Suprapubic skin (tissue), 4 donors: Measurements from ENCODE around the gene CCDC57. TPM values are rescaled to one million over a fixed set of nuclear protein-coding genes. Genes with fewer than 3 reads are reported as not detected.

Experiments
- DNase-seq, 2 donors: peaks; one replicate each; pipeline ENCODE4 v3.0.0-alpha.2; 2019; ENCODE audit warnings: low spot score in 2 of 2
- H3K27ac ChIP-seq: fragments of 200-600 bp; sonication (generic); one replicate; pipeline ENCODE4 v1.5.1; 2019
- H3K27me3 ChIP-seq: fragments of 200-600 bp; sonication (generic); one replicate; pipeline ENCODE4 v1.5.1; 2019
- H3K36me3 ChIP-seq: fragments of 200-600 bp; sonication (generic); one replicate; pipeline ENCODE4 v1.5.1; 2019
- H3K4me1 ChIP-seq: fragments of 200-600 bp; sonication (generic); one replicate; pipeline ENCODE4 v1.5.1; 2019
- H3K4me3 ChIP-seq: fragments of 200-600 bp; sonication (generic); one replicate; pipeline ENCODE4 v1.5.1; 2019; ENCODE audit warnings: mild to moderate bottlenecking
- H3K9me3 ChIP-seq: fragments of 200-600 bp; sonication (generic); one replicate; pipeline ENCODE4 v1.5.1; 2019
- EP300 ChIP-seq: sonication (generic); formaldehyde crosslinking; IDR thresholded peaks from one replicate; pipeline ENCODE4 v1.6.1; 2017; ENCODE audit warnings: antibody characterized with exemption
- POLR2A ChIP-seq, 2 donors: fragments of 450-650 bp; IDR thresholded peaks; one replicate each; pipeline ENCODE4 v1.6.1; 2017; ENCODE audit warnings: antibody characterized with exemption in 2 of 2, mild to moderate bottlenecking in 2 of 2, moderate library complexity in 2 of 2
- POLR2AphosphoS5 ChIP-seq, 3 donors: sonication (generic); formaldehyde crosslinking; IDR thresholded peaks; one replicate each; pipeline ENCODE4 v1.6.1; 2017; ENCODE audit warnings: antibody characterized with exemption in 3 of 3
- WGBS: methylation state at CpG from one replicate; pipeline ENCODE4 v1.1.5; 2018; 5-methylcytosine and 5-hydroxymethylcytosine counted together
- total RNA-seq, 4 donors: library from RNA; depleted of rRNA; stranded (reverse); fragments of >200 nt; gene quantifications; one replicate each; pipeline ENCODE4 v1.1.0, GENCODE V29; 2016
- TF ChIP-seq, protein P1 (sequence below), 2 donors: fragments of 200-600 bp in 1 of 2; fragments of 450-650 bp in 1 of 2; sonication (generic) in 1 of 2; IDR thresholded peaks; one replicate each; pipeline ENCODE4 v1.5.1; 2016 to 2019; ENCODE audit warnings: antibody characterized with exemption in 2 of 2, mild to moderate bottlenecking in 1 of 2, moderate library complexity in 1 of 2

Gene CCDC57
- total RNA-seq, 4 donors from 2014 or later = 16.1 to 29.8 (median 20.3) TPM

DNA sequence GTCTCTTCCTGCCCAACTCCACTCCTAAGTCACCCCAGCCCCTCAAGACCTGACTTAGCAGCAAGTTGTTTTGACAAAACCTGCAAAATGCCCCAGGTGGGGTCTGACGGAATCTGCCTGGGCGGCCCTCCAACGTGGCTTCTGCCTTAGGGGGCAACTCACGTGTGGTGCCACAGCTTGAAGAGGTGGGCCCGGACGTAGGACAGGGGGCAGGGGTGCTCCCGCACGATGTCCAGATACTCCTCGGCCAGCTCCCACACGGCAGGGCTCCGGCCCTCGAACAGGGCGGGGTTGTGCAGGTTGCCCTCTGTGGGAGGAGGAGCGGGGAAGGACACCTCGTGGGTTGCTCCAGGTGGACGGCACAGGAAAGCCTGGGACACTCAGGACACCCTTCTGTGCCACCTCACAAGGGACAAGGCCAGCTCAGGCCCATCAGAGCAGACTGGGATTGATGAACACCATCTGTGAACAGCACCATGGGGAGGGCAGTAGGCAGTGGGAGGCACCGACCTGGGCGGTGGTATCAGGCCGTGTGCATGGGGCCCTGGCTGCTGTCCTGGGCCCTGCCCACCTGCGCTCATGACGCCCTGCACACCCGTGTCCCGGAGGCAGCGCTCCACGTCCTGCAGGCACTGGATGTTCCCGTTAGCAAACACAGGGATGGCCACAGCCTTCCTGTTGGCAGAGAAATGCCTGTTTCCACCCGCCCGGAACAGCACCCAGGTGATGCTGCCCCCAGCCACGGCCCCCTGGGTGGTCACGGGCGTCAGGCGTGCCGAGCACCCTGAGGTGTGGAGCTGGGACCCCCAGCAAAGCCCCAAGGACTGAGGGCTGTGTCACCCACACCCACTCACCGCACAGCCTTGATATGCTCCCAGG, 151.4 kb downstream of the CCDC57 start:
- Histone ChIP-seq H3K9me3 (no peaks in the 10 kb centered on the region), H3K27ac (no peak overlapping the region), H3K27me3 (no peaks in the 10 kb centered on the region), H3K36me3 (peaks cover 76% of the 10 kb centered on the region), H3K4me1 (peaks cover 34% of the 10 kb centered on the region), H3K4me3 (no peak overlapping the region)
- no peak for TF ChIP-seq EP300
- no peak for TF ChIP-seq POLR2AphosphoS5 (IDR thresholded peaks at IDR 0.05)
- TF ChIP-seq POLR2A (IDR thresholded peaks at IDR 0.05) = no peak
- TF ChIP-seq, protein P1, sequence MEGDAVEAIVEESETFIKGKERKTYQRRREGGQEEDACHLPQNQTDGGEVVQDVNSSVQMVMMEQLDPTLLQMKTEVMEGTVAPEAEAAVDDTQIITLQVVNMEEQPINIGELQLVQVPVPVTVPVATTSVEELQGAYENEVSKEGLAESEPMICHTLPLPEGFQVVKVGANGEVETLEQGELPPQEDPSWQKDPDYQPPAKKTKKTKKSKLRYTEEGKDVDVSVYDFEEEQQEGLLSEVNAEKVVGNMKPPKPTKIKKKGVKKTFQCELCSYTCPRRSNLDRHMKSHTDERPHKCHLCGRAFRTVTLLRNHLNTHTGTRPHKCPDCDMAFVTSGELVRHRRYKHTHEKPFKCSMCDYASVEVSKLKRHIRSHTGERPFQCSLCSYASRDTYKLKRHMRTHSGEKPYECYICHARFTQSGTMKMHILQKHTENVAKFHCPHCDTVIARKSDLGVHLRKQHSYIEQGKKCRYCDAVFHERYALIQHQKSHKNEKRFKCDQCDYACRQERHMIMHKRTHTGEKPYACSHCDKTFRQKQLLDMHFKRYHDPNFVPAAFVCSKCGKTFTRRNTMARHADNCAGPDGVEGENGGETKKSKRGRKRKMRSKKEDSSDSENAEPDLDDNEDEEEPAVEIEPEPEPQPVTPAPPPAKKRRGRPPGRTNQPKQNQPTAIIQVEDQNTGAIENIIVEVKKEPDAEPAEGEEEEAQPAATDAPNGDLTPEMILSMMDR (IDR thresholded peaks at IDR 0.05) = no peak
- WGBS = 91% methylated on average over 13 of the region's 34 CpGs
- no peak for DNase-seq

DNA sequence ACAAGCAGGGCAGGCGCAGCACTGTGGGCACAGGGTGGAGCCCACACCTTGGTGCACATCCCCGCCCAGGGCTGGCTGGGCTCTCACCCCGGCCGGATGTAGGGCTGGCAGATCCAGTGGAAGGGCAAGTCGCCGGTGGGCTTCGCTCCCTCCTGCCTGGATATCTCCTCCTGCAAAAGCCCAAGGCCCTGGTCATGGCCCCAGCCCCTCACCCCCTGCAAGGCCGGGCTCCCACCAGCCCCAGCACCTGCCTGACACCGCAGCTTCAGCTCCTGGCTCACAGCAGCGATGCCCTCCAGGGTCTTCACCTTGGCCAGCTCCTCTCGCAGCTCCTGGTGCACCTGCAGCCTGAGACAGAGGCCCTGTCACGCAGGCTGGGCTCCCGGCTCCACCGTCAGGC, 152.0 kb downstream of the CCDC57 start:
- 78% methylated on average over 6 of the region's 14 CpGs for WGBS
- H3K9me3 ChIP-seq = no peaks in the 10 kb centered on the region
- H3K27me3 ChIP-seq = no peaks in the 10 kb centered on the region
- DNase-seq = no peak
- TF ChIP-seq POLR2A (IDR thresholded peaks at IDR 0.05) = no peak
- no peak for TF ChIP-seq EP300
- TF ChIP-seq POLR2AphosphoS5 (IDR thresholded peaks at IDR 0.05) = no peak
- TF ChIP-seq, protein P1 (IDR thresholded peaks at IDR 0.05) = no peak
- H3K4me3 ChIP-seq = no peak overlapping the region
- peaks cover 83% of the 10 kb centered on the region for H3K36me3 ChIP-seq
- no peak overlapping the region for H3K27ac ChIP-seq
- peaks cover 29% of the 10 kb centered on the region for H3K4me1 ChIP-seq

DNA sequence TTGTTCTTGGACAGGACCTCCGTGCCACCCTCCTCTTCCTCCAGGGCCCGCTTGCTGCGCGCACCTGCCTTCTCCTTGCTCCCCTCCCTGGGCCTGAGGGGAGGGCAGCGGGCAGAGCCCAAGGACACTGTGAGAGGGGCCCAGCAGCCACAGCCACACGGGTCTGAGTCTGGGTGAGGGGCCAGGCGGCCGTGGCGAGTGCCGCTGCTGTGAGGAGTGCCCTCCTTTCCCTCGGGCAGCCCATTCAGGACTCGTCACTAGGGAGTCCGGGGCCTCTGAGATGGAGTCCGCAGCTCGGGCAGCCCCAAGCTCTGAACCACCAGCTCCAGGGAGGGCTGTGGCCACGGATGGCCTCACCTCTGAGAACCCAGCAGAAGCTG, 152.7 kb downstream of the CCDC57 start:
- H3K4me1 ChIP-seq = peaks cover 29% of the 10 kb centered on the region
- peaks cover 89% of the 10 kb centered on the region for H3K36me3 ChIP-seq
- TF ChIP-seq EP300 = no peak
- TF ChIP-seq POLR2A (IDR thresholded peaks at IDR 0.05) = no peak
- no peak for TF ChIP-seq POLR2AphosphoS5 (IDR thresholded peaks at IDR 0.05)
- TF ChIP-seq, protein P1 (IDR thresholded peaks at IDR 0.05) = no peak
- H3K27me3 ChIP-seq = no peaks in the 10 kb centered on the region
- no peak overlapping the region for H3K27ac ChIP-seq
- H3K4me3 ChIP-seq = no peak overlapping the region
- WGBS = 97% methylated on average over 6 of the region's 16 CpGs
- H3K9me3 ChIP-seq = no peaks in the 10 kb centered on the region
- no peak for DNase-seq

DNA sequence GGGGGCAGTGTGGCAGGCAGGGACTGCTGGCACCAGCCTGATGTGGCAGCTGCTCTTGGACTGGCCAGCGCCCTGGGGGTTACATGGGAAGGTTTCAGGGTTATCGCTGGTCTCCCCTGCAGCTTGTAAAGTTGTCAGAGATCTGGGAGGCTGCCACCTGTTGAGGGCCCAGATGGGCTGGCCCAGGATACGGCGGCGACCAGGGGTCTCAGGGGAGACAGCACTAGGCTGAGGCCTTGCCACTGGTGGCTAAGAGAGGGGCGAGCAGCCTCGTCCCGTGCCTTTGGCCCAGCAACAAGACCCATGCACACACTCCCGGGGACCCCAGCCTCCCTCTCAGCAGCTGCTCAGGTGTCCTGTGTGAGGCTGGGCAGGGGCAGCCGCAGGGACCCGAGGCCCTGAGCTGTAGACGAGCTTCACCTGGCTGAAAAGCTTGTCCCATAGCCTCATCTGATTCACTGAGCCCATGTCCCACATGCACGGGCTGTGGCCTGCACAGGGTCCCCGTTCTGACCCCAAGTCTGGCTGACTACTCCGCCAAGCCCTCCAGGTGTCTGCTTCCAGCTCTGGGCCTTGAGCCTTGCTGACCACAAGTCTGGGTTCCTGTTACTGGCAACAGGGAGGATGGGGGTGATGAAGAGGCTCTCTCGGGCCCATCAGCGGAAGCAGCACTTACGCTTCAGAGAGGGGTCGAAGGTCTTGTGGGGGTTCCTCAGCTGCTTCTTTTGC, 153.2 kb downstream of the CCDC57 start:
- TF ChIP-seq POLR2AphosphoS5 (IDR thresholded peaks at IDR 0.05) (no peak), EP300 (no peak), POLR2A (IDR thresholded peaks at IDR 0.05) (no peak)
- TF ChIP-seq, protein P1 (IDR thresholded peaks at IDR 0.05) = no peak
- DNase-seq = no peak

DNA sequence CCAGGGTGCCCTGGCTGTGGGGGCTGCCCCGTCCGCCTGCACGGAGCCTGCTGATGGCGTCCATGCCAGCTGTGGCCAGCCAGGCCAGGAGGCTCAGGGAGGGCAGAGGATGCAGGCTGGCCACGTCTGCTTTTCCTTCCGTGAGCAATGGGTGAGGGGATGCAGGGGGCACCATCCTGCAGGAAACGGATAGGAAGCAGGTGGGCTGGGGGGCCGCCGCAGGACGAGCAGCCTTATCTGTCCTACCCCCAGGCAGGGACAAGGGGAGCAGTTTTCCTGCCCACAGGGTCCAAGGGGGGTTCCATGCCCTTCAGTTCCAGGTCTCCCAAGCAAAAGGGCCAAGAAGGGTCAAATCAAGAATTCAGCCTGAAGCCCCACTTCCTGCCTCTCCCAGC, 153.8 kb downstream of the CCDC57 start:
- Histone ChIP-seq H3K4me1 (peaks cover 21% of the 10 kb centered on the region), H3K9me3 (no peaks in the 10 kb centered on the region), H3K4me3 (no peak overlapping the region), H3K27me3 (no peaks in the 10 kb centered on the region), H3K36me3 (peaks cover 96% of the 10 kb centered on the region), H3K27ac (no peak overlapping the region)
- TF ChIP-seq POLR2A (IDR thresholded peaks at IDR 0.05) (no peak), EP300 (no peak), POLR2AphosphoS5 (IDR thresholded peaks at IDR 0.05) (no peak)
- TF ChIP-seq, protein P1 (IDR thresholded peaks at IDR 0.05) = no peak
- 89% methylated on average over 3 of the region's 10 CpGs for WGBS
- DNase-seq = no peak

More for the DNA sequence above, 153.2 kb downstream of the CCDC57 start:
- no peaks in the 10 kb centered on the region for H3K9me3 ChIP-seq
- H3K36me3 ChIP-seq = peaks cover 95% of the 10 kb centered on the region
- peaks cover 24% of the 10 kb centered on the region for H3K4me1 ChIP-seq
- no peaks in the 10 kb centered on the region for H3K27me3 ChIP-seq
- no peak overlapping the region for H3K4me3 ChIP-seq
- no peak overlapping the region for H3K27ac ChIP-seq
- 72% methylated on average over 11 of the region's 19 CpGs for WGBS
